ENCODE measurements around the gene KCTD15. TPM values are rescaled to one million over a fixed set of nuclear protein-coding genes. Genes with fewer than 3 reads are reported as not detected.

KCTD15 gene
- total and polyA plus RNA-seq, 2 donors (not counting 3 experiments of a cell fraction or from before 2014, with no cell fraction given) = 49.5 to 51.8 TPM

- no peaks in the 10 kb centered on the region for H3K27me3 ChIP-seq (ENCODE audit: control insufficient read depth in 2 of 2, insufficient read depth in 2 of 2, low read length in 2 of 2)
- dilution Hi-C loops (cut with MboI; ENCODE audit: extremely low pct_ligation_motif_present, low sequenced_read_pairs) (no loop called here), intact Hi-C loops (cut with micrococcal nuclease) (no loop called here)
- H3K79me2 ChIP-seq (ENCODE audit: control insufficient read depth, insufficient read depth, low read length) = no peaks in the 10 kb centered on the region
- POLR2A ChIA-PET = no interaction called here
- H3K4me3 ChIP-seq (replicated peaks in 1 of 3; ENCODE audit: insufficient read depth in 1 of 3, low read depth in 1 of 3, low read length in 3 of 3) = no peak overlapping the region
- no peaks in the 10 kb centered on the region for H3K9me3 ChIP-seq (replicated peaks; ENCODE audit: control insufficient read depth, insufficient read depth, low read length)
- no peak overlapping the region for H3K27ac ChIP-seq (ENCODE audit: insufficient read depth, low read depth, low read length)
- DNase-seq (ENCODE audit: low read depth, low spot score) (no peak), FAIRE-seq (no peak)
- no peak overlapping the region for H2AFZ ChIP-seq (ENCODE audit: low read depth, low read length)
- no peak for TF ChIP-seq POLR2A (IDR thresholded peaks at IDR 0.05; ENCODE audit: low read depth, low read length)
- no peak for TF ChIP-seq EZH2 (IDR thresholded peaks at IDR 0.05; ENCODE audit: borderline replicate concordance, low read depth, low read length, severe bottlenecking)
- TF ChIP-seq, protein P1, sequence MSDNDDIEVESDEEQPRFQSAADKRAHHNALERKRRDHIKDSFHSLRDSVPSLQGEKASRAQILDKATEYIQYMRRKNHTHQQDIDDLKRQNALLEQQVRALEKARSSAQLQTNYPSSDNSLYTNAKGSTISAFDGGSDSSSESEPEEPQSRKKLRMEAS (IDR thresholded peaks at IDR 0.05; ENCODE audit: insufficient read depth, insufficient read length) = no peak
- CTCF ChIA-PET = no interaction called here
- no peak overlapping the region for H3K9ac ChIP-seq (replicated peaks; ENCODE audit: extremely low read depth, insufficient read depth, low read length)
- H4K20me1 ChIP-seq (replicated peaks; ENCODE audit: control insufficient read depth, extremely low read depth, insufficient read depth, low read length) = no peaks in the 10 kb centered on the region
- no peak overlapping the region for H3K4me2 ChIP-seq (ENCODE audit: insufficient read depth, low read length)
- H3K9me1 ChIP-seq (replicated peaks; ENCODE audit: control insufficient read depth, extremely low read depth, insufficient read depth, low read length) = no peaks in the 10 kb centered on the region
- no peaks in the 10 kb centered on the region for H3K36me3 ChIP-seq (ENCODE audit: control insufficient read depth in 2 of 2, extremely low read depth in 1 of 2, insufficient read depth in 2 of 2, low read length in 2 of 2)
- H3K4me1 ChIP-seq (ENCODE audit: control insufficient read depth, extremely low read depth, insufficient read depth, low read length) = no peaks in the 10 kb centered on the region
- BruUV-seq (replicated peaks) = no TSS peak
These were observed 43.7 kb upstream of the KCTD15 start for GRCh38 chr19:33752945-33753344.

GRCh38 chr19:33754361-33754760 lies 42.3 kb upstream of the KCTD15 start:
- FAIRE-seq (no peak), DNase-seq (ENCODE audit: low read depth, low spot score) (no peak)
- no peaks in the 10 kb centered on the region for H3K36me3 ChIP-seq (ENCODE audit: control insufficient read depth in 2 of 2, extremely low read depth in 1 of 2, insufficient read depth in 2 of 2, low read length in 2 of 2)
- no peak overlapping the region for H3K4me2 ChIP-seq (ENCODE audit: insufficient read depth, low read length)
- H3K4me3 ChIP-seq (replicated peaks in 1 of 3; ENCODE audit: insufficient read depth in 1 of 3, low read depth in 1 of 3, low read length in 3 of 3) = no peak overlapping the region
- H3K9ac ChIP-seq (replicated peaks; ENCODE audit: extremely low read depth, insufficient read depth, low read length) = no peak overlapping the region
- BruUV-seq (replicated peaks) = no TSS peak
- dilution Hi-C loops (cut with MboI; ENCODE audit: extremely low pct_ligation_motif_present, low sequenced_read_pairs) = no loop called here
- H4K20me1 ChIP-seq (replicated peaks; ENCODE audit: control insufficient read depth, extremely low read depth, insufficient read depth, low read length) = no peaks in the 10 kb centered on the region
- intact Hi-C loops (cut with micrococcal nuclease) = no loop called here
- H3K4me1 ChIP-seq (ENCODE audit: control insufficient read depth, extremely low read depth, insufficient read depth, low read length) = no peaks in the 10 kb centered on the region
- no peak overlapping the region for H3K27ac ChIP-seq (ENCODE audit: insufficient read depth, low read depth, low read length)
- H3K27me3 ChIP-seq (ENCODE audit: control insufficient read depth in 2 of 2, insufficient read depth in 2 of 2, low read length in 2 of 2) = no peaks in the 10 kb centered on the region
- H3K9me3 ChIP-seq (replicated peaks; ENCODE audit: control insufficient read depth, insufficient read depth, low read length) = no peaks in the 10 kb centered on the region
- no peaks in the 10 kb centered on the region for H3K79me2 ChIP-seq (ENCODE audit: control insufficient read depth, insufficient read depth, low read length)
- CTCF ChIA-PET = interaction anchor here (0.6 to 1.2 kb wide), 2 partner anchors 17 to 24 kb away, joined by 3 to 4 read pairs; no protein-coding TSS in a partner anchor
- no peak overlapping the region for H2AFZ ChIP-seq (ENCODE audit: low read depth, low read length)
- H3K9me1 ChIP-seq (replicated peaks; ENCODE audit: control insufficient read depth, extremely low read depth, insufficient read depth, low read length) = no peaks in the 10 kb centered on the region
- POLR2A ChIA-PET = no interaction called here
- no peak for TF ChIP-seq CTCF (IDR thresholded peaks at IDR 0.05; ENCODE audit: extremely low read depth in 1 of 2, insufficient read depth in 1 of 2, low read depth in 1 of 2, low read length in 2 of 2)
- TF ChIP-seq FOS (IDR thresholded peaks at IDR 0.05; ENCODE audit: borderline replicate concordance, insufficient read depth, low read length) = no peak
- TF ChIP-seq JUN (IDR thresholded peaks at IDR 0.05; ENCODE audit: borderline replicate concordance, insufficient read depth, insufficient read length, low read depth) = no peak
- TF ChIP-seq, protein P1 (IDR thresholded peaks at IDR 0.05; ENCODE audit: insufficient read depth, insufficient read length) = no peak
- no peak for TF ChIP-seq EZH2 (IDR thresholded peaks at IDR 0.05; ENCODE audit: borderline replicate concordance, low read depth, low read length, severe bottlenecking)
- TF ChIP-seq MYC (IDR thresholded peaks at IDR 0.05; ENCODE audit: low read depth, low read length) = no peak
- no peak for TF ChIP-seq GATA2 (IDR thresholded peaks at IDR 0.05; ENCODE audit: insufficient read depth, insufficient read length, low read depth, low read length)
